Measurements from ENCODE around the gene MTHFR.

- no peak for TF ChIP-seq POLR2A (IDR thresholded peaks at IDR 0.05)
- TF ChIP-seq, protein P1, sequence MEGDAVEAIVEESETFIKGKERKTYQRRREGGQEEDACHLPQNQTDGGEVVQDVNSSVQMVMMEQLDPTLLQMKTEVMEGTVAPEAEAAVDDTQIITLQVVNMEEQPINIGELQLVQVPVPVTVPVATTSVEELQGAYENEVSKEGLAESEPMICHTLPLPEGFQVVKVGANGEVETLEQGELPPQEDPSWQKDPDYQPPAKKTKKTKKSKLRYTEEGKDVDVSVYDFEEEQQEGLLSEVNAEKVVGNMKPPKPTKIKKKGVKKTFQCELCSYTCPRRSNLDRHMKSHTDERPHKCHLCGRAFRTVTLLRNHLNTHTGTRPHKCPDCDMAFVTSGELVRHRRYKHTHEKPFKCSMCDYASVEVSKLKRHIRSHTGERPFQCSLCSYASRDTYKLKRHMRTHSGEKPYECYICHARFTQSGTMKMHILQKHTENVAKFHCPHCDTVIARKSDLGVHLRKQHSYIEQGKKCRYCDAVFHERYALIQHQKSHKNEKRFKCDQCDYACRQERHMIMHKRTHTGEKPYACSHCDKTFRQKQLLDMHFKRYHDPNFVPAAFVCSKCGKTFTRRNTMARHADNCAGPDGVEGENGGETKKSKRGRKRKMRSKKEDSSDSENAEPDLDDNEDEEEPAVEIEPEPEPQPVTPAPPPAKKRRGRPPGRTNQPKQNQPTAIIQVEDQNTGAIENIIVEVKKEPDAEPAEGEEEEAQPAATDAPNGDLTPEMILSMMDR (IDR thresholded peaks at IDR 0.05) = no peak
- no peak for TF ChIP-seq POLR2AphosphoS5 (IDR thresholded peaks at IDR 0.05)
- TF ChIP-seq EP300 (IDR thresholded peaks at IDR 0.05) = no peak
Measured at GRCh38 chr1:11839727-11840705, 34.3 kb upstream of the MTHFR start.

All from upper lobe of left lung (tissue), 4 donors.